DMS 273 (cell line): Measurements from ENCODE around the gene FBXO42.
"Not testable (repeated sequence)": the region's sequence is repeated elsewhere in the genome, so short reads cannot be mapped to it uniquely, and the experiment has no call there.

Source experiments
- DNase-seq: peaks from one replicate; lab custom pipeline; 2025; ENCODE audit not compliant: unreplicated experiment; lab: John Stamatoyannopoulos, UW

FBXO42 gene

DNA sequence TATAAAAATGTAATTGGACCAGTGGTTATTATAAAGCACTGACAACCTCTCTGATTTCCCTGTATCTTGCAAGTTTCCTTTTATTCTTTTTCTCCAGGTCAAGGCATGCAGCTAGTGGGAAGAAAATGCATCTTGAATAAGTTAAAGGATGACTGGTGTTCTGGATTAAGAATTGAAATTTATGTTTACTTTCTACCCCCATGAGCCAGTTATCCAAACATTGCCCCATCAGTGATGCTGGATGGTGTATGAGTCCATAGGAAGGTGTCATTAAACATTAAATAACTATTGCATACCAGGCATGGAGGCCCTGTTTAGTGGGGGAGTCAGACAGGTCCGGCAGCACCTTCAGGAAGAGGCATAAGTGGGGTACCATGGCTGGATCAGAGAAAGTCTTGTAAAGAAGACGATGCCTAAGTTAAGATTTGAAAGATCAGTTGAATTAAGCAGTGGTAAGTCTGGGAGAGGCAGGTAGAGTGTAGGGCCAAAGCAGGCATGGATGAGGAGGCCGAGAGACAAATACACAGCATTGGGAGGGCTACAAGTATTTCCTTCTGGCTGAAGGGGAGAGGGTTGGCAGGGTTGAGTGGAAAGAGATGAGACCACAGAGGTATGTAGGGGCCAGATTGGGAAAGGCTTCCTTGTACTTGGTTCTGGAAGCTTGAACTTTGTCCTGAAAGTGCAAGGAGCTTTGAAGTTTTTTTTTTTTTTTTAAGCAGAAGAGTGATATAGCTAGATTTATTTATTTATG is 20.4 kb upstream of the FBXO42 start:
- no peak for DNase-seq

DNA sequence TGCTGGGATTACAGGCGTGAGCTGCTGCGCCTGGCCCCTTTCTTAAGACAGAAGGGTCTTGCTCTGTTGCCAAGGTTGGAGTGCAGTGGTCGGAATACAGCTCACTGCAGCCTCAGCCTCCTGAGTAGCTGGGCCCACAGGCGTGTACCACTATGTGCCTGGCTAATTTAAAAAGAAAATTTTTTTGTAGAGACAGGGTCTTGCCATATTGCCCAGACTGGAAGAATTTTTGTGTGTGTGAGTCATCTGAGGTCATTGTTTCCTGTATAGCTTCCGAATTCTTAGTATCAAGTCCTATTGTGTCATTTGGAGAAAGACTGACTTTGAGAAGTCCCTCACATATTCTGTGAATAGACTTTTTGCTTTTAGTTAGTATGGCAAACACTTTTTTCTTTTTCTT is 19.4 kb upstream of the FBXO42 start:
- DNase-seq: no peak

DNA sequence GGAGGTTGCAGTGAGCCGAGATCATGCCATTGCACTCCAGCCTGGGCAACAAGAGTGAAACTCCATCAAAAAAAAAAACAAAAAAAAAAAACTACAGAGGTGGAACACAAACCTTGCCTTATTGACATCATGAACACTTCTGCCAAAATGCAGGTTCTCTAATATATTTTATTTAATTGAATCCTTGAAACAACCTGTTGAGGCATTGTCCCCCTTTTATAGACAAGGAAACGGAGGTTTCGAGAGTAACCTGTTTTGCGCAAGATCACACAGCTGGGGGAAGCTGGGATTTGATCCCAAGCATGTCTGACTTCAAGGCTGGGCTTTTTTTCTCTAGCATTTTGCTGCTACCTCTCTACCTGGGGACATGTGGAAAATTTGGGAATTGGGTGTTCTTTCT is 17.5 kb upstream of the FBXO42 start:
- DNase-seq: no peak

DNA sequence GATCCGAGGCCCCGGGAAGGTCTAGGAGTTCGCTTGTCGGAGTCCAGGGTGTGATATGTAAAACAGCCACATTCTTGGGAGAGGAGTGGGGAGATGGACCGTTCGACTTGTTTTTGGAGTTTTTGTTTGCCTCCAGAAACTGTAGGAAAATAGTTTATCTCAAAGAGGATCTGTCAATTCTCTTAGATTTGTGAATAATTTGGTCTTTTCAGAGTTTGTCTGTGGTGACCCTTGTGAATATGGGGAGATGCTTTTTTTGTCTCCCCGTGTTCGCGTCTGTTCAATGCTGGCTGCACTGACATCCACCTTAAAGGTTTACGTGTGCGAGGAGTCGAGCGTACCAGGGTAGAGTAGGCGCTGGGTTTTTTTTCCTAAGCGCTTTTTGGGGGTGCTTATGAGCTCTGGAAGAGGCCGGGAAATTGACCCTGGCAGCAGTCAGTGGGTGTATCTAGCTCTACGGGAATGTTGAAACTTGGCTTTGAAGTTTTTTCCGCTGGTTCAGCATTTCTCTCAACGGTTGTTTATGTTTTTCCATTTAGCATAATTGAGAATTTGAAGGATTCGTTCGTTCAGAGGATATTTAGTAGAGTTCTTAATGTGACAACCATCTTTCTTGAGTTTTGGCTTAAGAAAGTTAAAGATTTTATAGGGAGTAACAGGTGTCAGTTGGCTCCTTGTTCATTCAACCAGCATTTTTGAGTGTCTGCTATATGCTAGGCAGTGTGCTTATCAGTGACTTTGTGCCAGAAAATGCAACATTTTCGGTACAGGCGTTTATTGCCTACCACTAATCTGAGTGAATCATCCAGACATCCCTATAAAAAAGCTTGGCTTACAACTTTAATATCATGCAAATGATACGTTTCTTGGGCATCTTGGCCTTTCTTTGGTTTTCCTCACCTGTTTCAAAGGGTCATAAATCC is 15.9 kb upstream of the FBXO42 start:
- peak; percentile 54 for DNase-seq

DNA sequence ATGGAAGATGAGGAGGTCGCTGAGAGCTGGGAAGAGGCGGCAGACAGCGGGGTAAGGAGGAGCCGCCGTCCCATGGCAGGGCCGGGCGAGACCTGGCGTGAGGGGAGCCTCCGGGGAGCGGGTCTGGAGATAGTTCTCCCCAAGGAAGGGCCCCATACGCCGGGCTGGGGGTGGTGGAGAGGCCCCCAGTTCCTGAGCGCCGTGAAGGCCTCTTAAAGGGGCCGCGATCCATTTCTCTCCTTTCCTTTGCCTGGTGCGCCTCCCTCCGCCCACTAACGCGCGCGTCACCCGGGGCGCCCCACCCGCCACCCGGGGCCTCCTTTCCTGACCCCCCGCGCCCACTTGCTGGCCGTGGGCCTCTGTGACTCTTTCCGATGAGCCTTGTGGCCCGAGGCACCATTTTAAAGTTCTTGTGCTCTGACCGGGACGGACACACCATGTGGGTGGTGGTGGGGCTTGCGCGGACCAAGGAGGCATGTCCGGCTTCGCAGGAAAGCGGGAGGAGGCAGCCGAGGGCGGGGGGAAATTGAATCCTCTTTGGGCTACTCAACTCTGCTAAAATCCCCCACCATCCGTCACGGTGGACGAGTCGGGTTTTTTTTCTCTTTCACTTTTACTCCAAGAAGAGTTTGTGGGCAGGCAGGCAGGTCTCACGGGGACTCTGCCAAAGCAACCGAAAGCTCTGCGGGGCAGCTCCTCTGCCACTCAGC is 15.1 kb upstream of the FBXO42 start:
- DNase-seq: peak; percentile 90

DNA sequence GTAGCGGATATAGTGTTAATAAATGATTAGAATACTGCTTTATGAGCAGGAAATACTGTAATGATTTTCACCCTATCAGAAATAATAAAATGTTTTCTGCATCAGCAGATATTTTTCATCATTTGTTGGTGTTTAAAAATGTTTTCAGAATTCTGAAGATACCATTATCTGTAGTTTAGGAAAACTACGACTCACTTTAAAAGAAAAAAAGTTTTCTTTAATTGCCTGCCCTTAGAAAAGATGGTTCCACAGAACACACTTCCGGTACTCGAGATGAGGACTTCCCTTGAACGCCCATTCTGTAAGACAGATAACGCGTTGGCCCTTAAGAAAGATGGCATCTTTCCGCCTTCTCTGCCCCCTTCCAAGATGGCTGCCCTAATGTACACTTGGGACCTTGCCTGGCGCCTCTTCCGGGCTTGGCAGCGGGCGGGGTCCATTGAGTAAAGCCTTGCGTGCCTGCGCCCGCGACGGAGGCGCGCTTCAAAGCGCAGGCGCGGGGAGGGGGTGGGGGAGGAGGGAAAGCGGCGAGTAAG is 14.5 kb upstream of the FBXO42 start, which contains the start of gene SZRD1:
Gene SZRD1, plus strand, starts transcription at position 521 of the 536 bp plus-strand sequence. CDS start 16 bp downstream, outside the sequence.
- peak; percentile 99 for DNase-seq

DNA sequence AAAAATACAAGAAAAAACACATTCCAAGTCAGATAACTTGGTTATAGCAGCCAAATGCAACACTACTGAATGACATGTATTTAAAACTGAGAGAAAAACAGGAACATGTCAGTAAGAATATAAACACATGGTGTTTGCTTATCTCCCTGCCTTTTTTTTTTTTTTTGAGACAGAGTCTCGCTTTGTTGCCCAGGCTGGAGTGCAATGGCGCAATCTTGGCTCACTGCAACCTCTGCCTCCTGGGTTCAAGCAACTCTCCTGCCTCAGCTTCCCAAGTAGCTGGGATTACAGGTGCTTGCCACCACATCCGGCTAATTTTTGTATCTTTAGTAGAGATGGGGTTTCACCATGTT is 12.8 kb upstream of the FBXO42 start:
- DNase-seq: not testable (repeated sequence)

DNA sequence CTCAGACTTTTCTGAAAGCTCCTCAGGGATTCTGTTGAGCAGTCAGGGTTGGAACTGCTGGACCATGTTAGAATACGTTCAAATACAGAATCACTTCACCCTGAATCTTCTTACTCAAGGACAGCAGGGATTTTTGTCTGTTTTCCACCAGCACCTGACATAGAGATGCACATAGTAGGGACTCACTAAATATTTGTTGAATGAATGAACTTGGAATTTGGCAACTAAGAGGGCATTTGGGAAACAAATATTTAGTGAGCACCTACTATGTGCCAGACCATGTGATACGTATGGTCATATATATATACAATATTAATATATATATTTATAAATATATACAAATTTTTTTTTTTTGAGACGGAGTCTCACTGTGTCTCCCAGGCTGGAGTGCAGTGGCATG is 4.6 kb upstream of the FBXO42 start:
- no peak for DNase-seq

DNA sequence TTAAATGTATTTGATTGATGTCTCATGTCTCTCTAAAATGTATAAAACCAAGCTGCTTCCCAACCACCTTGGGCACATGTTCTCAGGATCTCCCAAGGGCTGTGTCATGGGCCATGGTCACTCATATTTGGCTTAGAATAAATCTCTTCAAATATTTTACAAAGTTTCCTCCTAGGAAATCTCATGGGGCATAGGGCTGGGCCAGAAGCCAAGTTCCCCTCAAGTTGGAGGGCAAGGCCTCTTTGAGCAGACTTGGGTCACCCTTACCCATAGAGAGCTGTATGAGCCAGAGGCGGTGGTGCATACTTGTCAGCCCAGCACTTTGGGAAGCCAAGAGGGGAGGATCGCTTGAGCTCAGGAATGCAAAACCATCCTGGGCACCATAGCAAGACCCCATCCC is 2.3 kb upstream of the FBXO42 start:
- DNase-seq: no peak

DNA sequence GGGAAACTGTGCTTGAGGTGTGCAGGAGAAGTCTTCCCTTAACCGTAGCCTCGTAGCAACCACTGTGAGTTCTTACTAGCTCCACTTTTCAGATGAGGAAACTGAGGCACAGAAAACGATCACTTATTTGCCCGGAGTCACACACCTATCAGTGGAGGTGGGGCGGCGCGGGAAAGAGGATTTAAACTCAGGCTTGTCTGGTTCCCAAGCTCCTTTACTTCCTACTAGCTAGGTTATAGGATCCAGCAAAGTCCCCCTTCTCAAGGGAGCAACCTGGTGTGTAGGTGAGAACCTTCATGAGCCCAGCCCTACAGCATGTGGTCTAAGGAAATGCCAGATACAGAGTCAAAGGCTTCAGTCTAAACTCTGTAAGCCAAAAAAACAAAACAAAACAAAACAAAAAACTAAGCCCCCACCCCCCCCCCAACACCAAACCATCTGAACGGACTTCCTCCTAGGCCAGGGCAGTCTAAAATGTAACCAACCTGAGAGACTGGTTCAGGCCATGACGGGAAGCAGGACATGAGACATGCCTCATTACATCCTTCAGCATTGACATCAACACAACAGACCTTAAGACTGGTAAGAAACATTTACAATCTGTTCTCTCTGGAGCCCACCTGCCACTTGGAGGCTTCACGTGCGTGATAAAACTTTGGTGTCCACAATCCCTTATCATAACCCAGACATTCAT is 709 bp upstream of the FBXO42 start:
- DNase-seq: peak; percentile 29

DNA sequence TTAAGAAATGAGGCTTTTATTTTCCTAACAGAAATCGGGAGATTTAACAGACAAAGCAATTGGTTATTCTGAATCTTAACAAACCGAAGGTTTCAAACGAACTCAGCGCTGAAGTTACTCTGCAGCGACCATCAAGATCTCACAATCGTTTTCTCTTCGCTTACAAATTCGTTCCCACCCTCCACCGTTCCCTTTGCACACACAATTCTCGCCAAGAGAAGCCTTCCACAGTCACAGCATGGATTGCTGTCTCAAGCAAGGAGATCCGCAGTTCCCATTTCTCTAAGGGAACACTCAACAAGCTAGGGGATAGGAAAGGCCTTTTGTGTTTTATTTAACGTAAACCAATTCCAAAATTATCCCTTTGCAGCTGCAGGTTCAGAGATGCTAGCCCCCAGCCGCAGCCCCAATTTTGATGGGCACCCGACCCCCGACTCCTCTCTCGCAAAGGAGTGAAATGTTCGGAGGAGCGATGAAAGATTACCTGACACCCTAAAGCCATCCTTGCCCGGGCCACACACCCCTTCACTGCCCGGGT is 755 bp downstream of the FBXO42 start:
- peak; percentile 51 for DNase-seq

DNA sequence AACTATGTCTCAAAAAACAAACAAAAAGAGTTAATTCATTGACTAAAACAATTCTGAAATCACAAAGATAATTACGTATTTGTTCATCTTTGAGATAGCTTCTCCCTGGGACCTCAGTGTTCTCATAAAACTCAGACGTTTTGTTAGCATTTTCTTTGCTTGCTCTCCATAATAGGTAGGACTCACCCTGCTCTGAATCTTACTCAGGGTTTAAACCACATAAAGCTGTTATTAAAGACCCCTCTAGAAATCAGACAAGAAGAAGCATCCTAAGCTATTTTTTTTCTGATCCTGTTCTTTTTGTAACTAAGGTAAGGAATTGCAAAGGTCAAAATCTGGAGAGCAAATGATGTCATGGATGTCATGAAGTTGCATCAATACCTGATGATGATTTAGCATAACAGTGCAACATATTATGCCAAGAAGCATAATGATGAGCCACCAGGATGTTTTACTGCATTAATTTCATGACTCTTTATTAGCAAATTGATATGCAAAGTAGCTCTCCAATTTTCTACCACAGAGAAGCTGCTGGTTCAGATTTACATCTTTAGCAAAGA is 2.4 kb downstream of the FBXO42 start:
- no peak for DNase-seq

DNA sequence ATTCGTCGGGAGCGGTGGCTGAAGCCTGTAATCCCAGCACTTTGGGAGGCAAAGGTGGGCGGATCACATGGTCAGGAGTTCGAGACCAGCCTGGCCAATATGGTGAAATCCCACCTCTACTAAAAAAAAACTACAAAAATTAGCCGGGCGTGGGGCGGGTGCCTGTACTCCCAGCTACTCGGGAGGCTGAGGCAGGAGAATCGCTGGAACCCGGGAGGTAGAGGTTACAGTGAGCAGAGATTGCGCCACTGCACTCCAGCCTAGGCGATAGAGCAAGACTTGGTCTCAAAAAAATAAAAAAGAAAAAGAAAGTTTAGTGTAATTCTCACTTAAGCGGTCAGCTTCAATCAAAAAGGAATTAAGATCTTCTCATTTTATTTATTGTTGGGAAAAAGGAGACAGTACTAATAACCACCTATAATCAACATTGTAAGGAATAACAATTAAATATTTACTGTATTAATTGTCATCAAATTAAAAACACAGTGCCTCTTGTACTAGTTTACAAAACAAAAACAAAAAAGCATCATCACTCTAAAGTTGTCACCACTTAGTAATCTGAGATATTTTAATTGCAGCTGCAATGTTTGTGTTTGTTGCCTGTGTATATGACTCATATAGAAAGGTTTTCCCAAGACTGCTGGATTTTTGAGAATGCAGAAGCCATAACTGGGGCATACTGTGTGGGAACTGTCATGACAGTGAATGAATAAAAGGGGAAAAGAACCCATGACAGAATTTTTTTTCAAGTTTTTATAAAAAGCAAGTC is 3.7 kb downstream of the FBXO42 start:
- DNase-seq: no peak

DNA sequence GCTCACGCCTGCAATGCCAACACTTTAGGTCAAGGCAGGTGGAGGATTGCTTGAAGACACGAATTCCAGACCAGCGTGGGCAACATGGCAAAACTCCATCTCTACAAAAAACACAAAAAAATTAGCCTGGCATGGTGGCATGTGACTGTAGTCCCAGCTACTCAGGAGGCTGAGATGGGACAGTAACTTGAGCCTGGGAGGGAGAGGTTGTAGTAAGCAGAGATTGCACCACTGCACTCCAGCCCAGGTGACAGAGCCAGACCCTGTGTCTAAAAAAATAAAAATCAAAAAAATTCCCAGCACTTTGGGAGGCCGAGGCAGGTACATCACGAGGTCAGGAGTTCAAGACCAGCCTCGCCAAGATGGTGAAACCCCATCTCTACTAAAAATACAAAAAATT is 9.0 kb downstream of the FBXO42 start:
- DNase-seq: not testable (repeated sequence)

DNA sequence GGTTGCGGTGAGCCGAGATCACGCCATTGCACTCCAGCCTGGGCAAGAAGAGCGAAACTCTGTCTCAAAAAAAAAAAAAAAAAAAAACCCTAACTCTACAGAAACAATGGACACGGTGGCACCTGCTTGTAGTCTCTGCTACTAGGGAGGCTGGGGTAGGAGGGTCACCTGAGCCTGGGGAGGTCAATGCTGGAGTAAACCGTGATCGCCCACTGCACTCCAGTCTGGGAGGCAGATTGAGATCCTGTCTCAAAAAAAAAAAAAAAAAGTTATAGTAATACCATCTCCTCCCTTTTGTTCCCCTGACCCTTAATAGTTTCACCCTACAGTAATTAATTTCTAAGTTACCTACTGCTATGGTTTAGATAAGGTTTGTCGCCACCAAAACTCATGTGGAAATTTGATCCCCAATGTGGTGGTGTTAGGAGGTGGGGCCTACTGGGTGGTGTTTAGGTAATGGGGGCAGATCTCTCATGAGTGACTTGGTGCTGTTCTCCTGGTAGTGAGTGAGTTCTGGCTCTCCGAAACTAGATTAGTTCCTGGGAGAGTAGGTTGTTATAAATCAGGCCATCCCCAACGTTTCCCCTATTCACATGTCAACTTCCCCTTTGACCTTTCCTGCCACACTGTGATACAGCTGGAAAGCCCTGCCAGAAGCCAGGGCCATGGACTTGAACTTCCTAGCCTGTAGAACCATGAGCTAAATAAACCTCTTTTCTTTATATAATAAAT is 9.8 kb downstream of the FBXO42 start:
- no peak for DNase-seq

DNA sequence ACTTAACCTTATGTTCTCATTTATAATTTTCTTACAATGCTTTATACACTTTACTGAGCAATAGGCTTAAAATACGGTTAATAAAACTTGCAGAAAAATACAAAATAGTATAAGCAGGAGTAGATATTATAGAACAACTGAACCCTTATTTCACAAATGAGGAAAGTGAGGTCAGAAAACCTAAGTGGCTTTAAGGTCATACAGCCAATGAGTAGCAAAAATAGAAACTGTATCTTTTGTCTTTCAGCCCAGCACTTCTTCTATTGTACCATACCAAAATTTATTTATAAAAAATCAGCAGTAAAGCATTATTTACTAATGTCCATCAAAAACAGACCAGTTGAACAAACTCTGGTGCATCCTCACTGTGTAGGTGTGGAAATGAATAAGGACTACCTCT is 11.6 kb downstream of the FBXO42 start:
- no peak for DNase-seq

DNA sequence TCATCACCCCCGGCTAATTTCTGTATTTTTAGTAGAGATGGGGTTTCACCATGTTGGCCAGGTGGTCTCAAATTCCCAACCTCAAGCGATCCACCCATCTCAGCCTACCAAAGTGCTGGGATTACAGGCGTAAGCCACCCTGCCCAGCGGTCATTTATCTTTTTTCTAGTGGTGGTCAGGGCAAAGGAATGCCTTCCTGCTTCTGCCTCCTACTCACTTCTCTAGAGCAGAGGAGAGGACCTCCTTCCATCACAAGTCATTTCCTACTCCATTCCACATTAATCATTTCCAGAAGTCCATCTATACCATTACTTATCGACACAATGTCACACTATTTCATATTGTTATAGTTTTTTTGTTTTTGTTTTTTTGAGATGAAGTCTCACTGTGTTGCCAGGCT is 13.3 kb downstream of the FBXO42 start:
- no peak for DNase-seq

DNA sequence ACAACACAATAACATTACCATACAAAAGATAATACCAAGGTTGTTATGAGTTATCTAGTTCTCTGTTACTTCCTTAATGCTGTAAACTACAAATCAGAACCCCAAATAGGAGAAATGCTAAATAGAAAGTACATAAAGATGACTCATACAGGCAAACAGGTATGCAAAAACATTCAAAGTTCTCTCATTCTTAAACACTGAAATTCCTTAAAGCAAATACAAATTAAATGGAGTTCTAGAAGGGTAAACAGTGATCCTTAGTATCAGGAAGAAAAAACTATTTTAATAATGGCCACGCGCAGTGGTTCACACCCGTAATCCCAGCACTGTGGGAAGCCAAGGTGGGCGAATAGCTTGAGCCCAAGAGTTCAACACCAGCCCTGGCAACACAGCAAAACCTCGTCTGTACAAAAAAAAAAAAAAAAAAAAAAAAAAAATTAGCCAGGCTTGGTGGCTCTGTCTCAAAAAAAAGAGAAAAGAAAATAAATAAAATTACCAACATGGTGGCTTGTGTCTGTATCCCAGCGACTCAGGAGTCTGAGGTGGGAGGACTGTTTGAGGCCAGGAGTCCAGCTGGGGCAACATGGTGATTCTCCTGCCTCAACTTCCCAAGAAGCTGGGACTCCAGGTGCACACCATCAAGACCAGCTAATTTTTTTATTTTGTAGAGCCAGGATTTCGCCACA is 17.5 kb downstream of the FBXO42 start:
- no peak for DNase-seq
